AG10803 (cell line): ENCODE data around the gene MICU1.

Experiments used
- DNase-seq: peaks from one replicate; pipeline ENCODE4 v3.0.0; 2010; ENCODE audit warnings: low read depth
- H3K4me3 ChIP-seq: 2 replicates; pipeline ENCODE4 v1.5.1; 2011; ENCODE audit warnings: mild to moderate bottlenecking, low read length, control low read depth
- CTCF ChIP-seq: conservative IDR thresholded peaks from 2 replicates; pipeline ENCODE4 v1.5.1; 2011; ENCODE audit warnings: mild to moderate bottlenecking, low read length, control low read depth, inconsistent platforms

MICU1 gene

GRCh38 chr10:72426986-72427385 lies 198.9 kb downstream of the MICU1 start:
- TF ChIP-seq CTCF: 0 out of 2 replicates have a peak, but pooled peaks have one; percentile 7
- no peak for DNase-seq
- H3K4me3 ChIP-seq: no peak overlapping the region

DNA sequence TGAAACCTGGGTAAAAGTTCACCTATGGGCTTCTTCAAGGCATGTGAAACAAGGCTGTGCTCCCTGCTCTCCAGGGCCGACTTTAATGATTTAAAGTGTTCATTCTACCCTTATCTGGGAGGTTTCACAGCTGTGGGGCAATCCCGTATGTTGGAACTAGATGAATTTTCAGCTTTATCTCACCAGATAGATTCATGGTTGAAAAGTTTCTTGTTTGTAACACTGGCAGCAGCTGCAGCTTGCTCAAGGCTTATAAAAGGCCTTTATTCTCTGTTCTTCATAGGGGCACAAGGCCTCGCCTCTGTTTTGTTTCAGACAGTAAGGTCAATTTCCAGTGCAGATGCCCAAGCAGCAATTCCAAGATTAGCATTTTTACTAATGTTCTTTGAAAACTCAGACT lies 200.7 kb downstream of the MICU1 start:
- TF ChIP-seq CTCF: no peak
- no peak overlapping the region for H3K4me3 ChIP-seq
- no peak for DNase-seq

GRCh38 chr10:72424561-72424960 lies 201.3 kb downstream of the MICU1 start:
- TF ChIP-seq CTCF: no peak
- no peak for DNase-seq
- no peak overlapping the region for H3K4me3 ChIP-seq

DNA sequence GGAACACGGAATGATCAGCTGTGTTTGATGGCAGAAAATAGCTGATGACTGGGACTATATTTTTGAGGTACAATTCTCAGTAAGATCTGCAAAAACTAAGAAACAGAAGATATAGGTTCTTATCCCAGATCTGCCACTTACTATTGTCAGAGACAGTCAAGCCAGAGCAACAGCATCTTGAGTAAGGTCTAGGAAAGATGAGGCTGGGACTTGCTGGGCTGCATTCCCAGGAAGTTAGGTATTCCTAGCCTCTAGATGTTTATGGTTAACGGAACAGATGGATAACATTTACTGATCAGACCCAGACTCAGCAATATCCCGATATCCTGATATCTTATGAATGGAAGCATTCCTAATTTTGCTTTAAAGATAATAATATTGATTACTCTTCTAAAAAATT lies 202.5 kb downstream of the MICU1 start:
- DNase-seq: no peak
- no peak for TF ChIP-seq CTCF
- no peak overlapping the region for H3K4me3 ChIP-seq

- no peak for DNase-seq
- no peak overlapping the region for H3K4me3 ChIP-seq
- TF ChIP-seq CTCF: no peak
Observed at GRCh38 chr10:72421885-72422540, 203.9 kb downstream of the MICU1 start.

DNA sequence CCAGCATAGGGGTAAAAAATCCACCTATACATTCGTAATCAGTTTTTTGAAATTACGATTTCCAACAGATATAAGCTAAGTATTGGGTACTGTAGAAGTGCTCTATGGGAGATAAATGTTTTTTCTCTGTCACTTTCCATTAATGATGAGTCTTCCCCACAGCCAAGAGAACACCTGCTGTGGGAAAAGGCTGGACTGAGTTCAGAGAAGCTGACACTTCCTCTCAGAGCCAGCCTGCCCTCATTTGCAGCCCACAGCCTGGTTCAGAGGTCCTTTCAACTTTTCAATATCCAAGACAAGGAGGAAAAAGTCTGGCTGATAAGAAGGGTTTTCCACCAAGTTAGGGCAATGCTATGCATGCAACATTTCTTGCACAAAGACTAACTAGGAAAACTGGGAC lies 206.6 kb downstream of the MICU1 start:
- no peak overlapping the region for H3K4me3 ChIP-seq
- DNase-seq: no peak
- no peak for TF ChIP-seq CTCF

DNA sequence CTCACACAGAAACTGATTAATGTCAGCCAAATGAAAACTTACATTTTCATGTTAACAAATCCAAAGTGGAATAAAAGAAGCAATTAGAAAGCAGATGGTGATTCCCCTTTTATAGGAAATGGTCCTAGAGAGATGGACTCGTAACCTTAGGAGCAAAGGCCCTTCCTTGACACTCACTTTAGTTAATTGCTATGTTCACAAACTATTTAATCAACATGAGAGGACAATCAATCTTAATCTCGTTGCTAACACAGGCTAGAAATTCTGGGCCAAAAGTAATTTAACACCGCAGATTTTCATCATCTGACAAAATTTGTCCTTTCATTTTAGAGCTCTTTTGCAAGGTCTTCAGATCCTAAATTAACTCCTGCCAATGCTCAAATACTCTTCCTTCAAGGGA lies 207.2 kb downstream of the MICU1 start:
- DNase-seq: no peak
- no peak overlapping the region for H3K4me3 ChIP-seq
- TF ChIP-seq CTCF: no peak
